HG02840 (cell line): Measurements from ENCODE around the gene CFAP251.

Experiments
- ATAC-seq: cut with Tn5 transposase; IDR thresholded peaks from one replicate; pipeline ENCODE4 v1.9.1; 2021; ENCODE audit warnings: mild to moderate bottlenecking, moderate library complexity, moderate number of reproducible peaks; ENCODE audit not compliant: unreplicated experiment, low FRiP score

CFAP251 gene

GRCh38 chr12:122001466-122002209, 83.2 kb downstream of the CFAP251 start:
- no peak for ATAC-seq

DNA sequence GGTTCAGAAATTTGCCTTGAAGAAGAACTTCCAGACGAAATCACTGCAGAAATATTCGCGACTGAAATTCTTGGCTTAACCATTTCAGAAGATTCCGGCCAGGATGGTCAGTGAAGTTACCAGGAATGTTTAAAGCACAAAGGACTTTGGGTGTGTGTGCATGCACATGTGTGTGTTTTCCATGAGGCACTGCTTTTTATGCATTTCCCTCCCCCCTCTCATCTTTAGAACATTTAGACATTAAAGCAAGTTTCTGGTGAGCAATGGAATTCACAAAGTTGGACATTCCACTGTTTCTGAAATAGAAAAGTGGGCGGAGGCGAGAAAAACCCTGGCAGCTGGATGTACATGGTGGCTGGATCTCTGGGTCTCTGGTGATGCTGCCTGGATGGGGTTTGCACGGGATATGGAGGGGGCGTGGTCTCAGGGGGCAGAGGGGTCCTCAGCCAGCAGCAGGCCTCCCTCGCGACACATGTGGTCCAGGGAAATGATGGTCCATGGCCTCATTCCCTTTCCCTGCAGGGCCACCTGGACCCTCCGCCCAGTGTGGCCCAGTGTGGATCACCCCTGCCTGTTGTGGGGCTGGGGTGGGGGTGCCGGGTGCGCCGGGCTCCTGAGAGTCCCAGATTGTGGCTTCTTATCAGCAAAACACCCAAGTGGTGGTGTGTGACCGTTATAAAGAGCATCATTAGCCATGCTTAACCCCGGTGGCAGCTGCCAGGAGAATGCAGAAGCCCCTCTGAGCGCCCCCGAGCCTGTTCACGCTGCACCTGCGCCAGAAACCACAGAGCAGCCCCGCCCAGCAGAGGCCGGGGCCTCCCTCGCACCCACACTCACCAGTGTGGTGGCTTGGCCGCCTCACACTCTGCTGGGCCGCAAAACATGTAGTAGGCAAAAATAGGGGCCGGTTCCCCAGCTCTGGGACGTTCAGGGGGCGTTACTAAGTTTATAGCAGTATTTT, 85.5 kb downstream of the CFAP251 start:
- no peak for ATAC-seq

GRCh38 chr12:122004633-122005071, 86.3 kb downstream of the CFAP251 start:
- no peak for ATAC-seq

DNA sequence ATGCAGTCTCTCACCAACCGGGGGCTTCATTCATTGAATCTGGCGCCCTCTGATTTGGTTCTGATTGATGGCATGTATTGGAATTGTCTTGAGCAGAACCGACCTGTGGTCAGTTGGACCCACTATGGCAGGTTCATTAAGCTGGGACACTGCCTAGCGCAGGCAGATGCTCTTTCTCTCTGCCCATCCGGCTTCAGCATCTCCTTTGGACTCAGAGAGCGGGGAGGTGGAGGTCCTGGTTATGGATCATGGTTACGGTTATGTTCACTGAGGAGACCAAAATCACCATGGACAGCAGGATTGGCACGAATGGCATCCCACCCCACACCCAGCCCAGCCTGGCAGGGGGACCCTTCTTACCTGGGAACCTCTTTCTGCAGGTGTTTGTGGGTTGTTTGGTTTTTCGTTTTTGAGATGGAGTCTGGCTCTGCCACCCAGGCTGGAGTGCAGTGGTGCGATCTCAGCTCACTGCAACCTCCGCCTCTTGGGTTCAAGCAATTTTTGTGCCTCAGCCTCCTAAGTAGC, 86.9 kb downstream of the CFAP251 start:
- ATAC-seq, result no peak

- no peak for ATAC-seq
Measured at GRCh38 chr12:122006186-122006926, 88.0 kb downstream of the CFAP251 start.

DNA sequence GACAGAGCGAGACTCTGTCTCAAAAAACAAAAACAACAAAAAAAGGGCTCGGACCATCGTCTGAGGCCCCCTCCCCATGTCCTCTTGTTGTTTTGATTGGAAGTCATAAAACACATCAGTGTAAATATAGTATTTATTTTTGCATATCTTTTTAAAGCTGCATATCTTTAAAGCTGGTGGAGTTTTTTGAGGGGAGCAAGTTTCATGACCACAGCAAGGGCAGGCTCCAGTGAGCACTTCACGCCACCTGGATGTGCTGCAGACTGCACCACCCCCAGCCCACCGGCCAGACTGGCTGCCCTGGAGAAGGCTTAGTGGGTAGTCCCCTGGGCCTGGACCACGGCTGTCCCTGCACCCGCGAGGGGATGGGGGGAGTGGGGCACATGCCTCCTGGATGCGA, 91.3 kb downstream of the CFAP251 start:
- no peak for ATAC-seq

DNA sequence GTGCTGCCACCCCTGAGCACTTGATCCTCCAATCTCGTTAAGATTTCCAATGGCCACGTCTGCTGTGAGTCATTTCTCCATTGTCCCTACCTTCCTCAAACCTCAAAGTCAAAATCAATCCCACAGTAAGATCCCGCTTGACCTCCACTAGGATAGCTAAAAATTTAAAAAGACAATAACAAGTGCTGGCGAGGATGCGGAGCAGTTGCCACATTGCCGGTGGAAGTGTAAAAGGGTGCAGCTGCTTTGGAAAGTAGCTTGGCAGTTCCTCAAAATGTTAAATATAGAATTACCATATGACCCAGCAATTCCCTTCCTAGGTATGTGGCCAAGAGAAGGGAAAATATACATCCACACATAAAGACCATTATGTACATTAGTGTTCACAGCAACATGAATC, 93.8 kb downstream of the CFAP251 start:
- no peak for ATAC-seq

GRCh38 chr12:122013136-122013535, 94.7 kb downstream of the CFAP251 start:
- no peak for ATAC-seq

DNA sequence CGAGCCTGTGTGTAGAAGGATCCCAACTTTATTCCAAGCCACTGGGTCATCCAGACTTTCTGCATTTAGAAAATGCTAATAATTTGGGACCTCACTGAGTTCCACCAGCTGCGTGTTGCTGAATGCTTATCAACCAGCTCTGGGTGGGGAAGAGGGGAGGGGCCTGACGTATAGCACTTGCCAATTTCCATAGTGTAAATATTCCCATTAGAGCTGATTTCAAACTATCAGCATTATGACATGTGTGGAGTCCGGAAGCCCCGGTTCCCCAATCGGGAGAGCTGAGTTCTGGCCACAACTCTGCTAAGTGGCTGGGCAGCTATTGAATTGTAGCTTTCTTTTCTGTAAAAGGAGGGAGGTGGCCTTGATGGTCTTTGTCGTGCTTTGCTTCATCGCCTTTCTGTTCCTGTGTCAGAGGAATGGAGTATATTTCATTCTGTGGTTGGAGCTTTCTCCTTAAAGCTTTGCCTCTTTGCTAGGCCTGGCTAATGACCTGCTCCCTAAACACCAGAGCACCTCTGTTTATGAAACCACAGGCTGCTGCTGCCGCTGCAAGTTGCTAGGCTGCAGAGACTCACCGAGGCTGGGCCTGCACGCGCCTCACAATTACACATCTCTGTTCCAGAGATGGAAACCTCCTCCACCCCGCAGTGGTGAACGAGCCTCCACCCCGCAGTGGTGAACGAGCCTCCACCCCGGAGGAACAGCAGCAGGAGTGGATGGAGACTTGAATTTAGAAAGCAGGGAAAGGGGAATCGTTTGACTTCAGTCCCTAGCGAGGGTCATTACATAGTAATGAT, 95.6 kb downstream of the CFAP251 start:
- ATAC-seq, result no peak

GRCh38 chr12:122014781-122015180, 96.4 kb downstream of the CFAP251 start:
- no peak for ATAC-seq

- no peak for ATAC-seq
Measured at GRCh38 chr12:122018457-122018856, 100.1 kb downstream of the CFAP251 start.

GRCh38 chr12:122018937-122019336, 100.5 kb downstream of the CFAP251 start:
- no peak for ATAC-seq

GRCh38 chr12:122020795-122021192, 102.4 kb downstream of the CFAP251 start:
- ATAC-seq, result no peak

DNA sequence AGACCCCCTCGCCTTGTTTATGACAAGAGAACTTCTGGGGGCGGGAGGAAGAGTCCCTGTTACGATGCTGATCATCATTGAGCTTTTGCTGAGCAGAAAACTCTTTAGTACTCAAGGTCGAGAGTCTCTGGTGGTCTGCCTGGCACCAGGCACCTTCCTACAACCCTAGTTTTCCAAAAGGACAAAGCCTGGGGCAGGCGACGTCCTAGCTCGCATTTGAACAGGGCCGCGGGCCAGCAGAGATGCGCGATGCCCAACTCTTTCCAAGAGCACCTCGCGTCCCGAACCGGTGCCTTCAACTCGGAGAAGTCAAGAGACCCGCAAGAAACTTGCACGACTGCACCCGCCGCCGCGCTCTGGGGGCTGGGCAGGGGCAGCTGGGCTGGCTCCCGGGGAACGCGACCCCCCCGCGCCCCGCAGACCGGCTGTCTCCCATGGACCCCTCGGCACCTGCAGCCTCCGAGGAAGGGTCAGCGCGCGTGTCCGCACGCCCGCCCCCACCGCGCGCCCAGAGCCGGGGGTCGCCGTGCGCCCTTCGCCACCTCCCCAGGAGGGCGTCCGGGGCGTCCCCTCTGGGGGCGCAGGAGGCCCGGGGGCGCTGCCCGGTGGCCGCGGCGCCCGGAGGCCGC, 102.9 kb downstream of the CFAP251 start:
- ATAC-seq, result no peak

DNA sequence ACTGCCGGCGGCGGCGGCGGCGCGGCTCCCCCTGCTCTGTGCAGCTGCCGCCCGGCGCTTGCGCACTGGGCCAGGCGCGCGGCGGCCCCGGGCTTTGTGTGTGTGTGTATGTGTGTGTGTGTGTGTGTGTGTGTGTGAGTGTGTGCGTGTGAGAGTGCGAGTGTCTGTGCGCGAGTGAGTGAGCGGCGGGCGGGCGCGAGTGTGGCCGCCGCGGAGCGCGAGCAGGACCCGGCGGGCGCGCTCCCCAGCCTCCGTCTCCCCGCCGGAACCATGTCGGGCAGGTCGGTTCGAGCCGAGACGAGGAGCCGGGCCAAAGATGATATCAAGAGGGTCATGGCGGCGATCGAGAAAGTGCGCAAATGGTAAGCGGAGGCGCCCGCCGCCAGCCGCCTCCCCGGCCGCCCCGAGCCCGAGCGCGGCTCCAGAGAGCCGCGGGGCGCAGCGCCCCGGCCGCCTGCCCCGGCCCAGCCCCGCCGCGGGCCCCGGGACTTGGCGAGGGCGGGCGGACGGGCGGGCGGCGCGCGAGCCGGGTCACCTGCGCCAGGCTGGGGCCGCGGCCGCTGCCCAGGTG, 103.5 kb downstream of the CFAP251 start, which contains the start of gene BCL7A:
Gene BCL7A, plus strand, starts transcription at position 63 of the 571 bp plus-strand sequence. Its CDS starts 208 bp downstream, at position 271.
- no peak for ATAC-seq

GRCh38 chr12:122022393-122023338, 104.3 kb downstream of the CFAP251 start:
- ATAC-seq, result no peak

GRCh38 chr12:122023339-122024131, 105.1 kb downstream of the CFAP251 start:
- no peak for ATAC-seq
